UCSD-AML1 (cell line): ENCODE measurements around the gene CLIP3.
A peak's percentile ranks its signal among the peaks of the same experiment; 100 is the strongest.

Source experiments
- DNase-seq: peaks from one replicate; lab custom pipeline; 2025; ENCODE audit not compliant: unreplicated experiment; lab: John Stamatoyannopoulos, UW

The CLIP3 gene

GRCh38 chr19:35978832-35979365, 53.8 kb downstream of the CLIP3 start:
- no peak for DNase-seq

- DNase-seq: no peak
These were observed 54.4 kb downstream of the CLIP3 start for GRCh38 chr19:35978271-35978670.

GRCh38 chr19:35977446-35978222, 55.0 kb downstream of the CLIP3 start:
- peak; percentile 65 for DNase-seq

GRCh38 chr19:35975608-35976214, 57.0 kb downstream of the CLIP3 start:
- no peak for DNase-seq

- no peak for DNase-seq
These were observed 59.2 kb downstream of the CLIP3 start for GRCh38 chr19:35973487-35973886.

- DNase-seq: no peak
These were observed 65.9 kb downstream of the CLIP3 start for GRCh38 chr19:35966771-35967170.
